HL-60/S4 treated with phorbol 12-myristate 13-acetate at 8.2 ng/mL for 4 days and 3 days (cell line): ENCODE measurements around the gene TUNAR.

Experiments used
- in situ Hi-C: fragments of 300-500 bp; cut with MboI; formaldehyde crosslinking; loops from 2 replicates; pipeline ENCODE4 v1.15.0; 2022; ENCODE audit warnings: low sequenced_read_pairs

The TUNAR gene

GRCh38 chr14:95911456-95911855 lies 34.8 kb downstream of the TUNAR start:
- in situ Hi-C loops: no loop called here

GRCh38 chr14:95915330-95915729 lies 38.7 kb downstream of the TUNAR start:
- in situ Hi-C loops: no loop called here

DNA sequence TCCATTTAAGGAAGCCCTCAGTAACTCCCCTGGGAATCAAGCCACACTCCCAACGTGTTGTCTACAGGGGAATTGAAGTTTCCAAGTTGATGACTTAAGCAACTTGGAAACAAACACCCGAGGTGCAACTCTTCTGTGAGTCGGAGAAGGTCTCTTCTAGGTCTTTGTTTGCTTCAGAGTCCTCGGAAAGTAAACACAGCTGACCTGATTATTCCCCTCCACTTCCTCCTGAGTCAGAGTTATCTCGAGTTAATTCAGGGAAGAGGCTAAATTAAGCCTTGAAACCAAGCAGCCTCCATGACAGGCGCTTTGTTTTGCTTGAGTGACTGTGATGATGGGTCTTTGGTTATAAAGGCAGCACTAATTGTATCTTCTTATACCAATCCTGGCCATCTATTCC lies 41.8 kb downstream of the TUNAR start:
- in situ Hi-C loops: no loop called here

GRCh38 chr14:95920769-95921438 lies 44.3 kb downstream of the TUNAR start:
- in situ Hi-C loops: no loop called here

- in situ Hi-C loops: no loop called here
Measured at GRCh38 chr14:95922080-95922479, 45.4 kb downstream of the TUNAR start.

DNA sequence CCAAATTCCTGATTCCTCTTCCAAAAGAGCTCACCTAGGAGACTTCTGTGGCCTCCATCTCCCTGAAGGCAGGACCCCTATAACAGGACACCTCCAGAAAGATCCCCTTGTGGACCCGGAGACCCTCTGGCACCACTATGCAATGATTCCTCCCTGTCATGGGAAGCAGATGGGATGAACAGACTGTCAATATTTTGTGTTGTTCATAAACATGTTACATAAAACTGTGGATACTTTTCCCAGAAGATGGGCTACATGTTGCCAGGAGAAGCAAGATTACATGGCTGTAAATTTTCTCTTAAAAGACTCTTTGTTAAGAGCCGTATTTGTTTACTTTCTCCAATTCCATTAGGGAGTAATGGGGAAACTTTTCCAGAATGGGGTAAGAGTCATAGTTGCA lies 52.1 kb downstream of the TUNAR start:
- in situ Hi-C loops: no loop called here

DNA sequence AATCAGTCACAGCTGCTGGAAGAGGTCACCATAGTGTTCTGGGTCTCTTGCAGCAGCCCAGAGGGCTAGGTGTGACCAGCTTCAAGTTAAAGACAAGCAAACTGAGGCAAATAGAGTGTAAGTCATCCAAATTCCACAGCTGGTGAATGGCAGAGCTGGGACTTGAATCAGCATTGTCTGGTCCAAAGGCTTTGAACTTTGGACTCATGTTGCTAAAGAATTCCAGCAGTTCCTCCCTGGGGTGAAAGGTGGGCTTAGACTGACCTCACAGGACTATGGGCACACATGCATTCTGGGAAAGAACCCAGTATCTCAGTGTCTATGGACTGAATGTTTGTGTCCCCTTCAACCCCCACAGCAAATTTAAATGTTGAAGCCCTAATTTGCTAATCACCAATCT lies 54.8 kb downstream of the TUNAR start:
- in situ Hi-C loops: no loop called here

GRCh38 chr14:95935228-95935822 lies 58.7 kb downstream of the TUNAR start:
- in situ Hi-C loops: no loop called here

GRCh38 chr14:95936041-95936440 lies 59.4 kb downstream of the TUNAR start:
- in situ Hi-C loops: no loop called here

- in situ Hi-C loops: no loop called here
Measured at GRCh38 chr14:95939335-95939734, 62.7 kb downstream of the TUNAR start.

GRCh38 chr14:95941897-95942296 lies 65.3 kb downstream of the TUNAR start:
- in situ Hi-C loops: no loop called here

DNA sequence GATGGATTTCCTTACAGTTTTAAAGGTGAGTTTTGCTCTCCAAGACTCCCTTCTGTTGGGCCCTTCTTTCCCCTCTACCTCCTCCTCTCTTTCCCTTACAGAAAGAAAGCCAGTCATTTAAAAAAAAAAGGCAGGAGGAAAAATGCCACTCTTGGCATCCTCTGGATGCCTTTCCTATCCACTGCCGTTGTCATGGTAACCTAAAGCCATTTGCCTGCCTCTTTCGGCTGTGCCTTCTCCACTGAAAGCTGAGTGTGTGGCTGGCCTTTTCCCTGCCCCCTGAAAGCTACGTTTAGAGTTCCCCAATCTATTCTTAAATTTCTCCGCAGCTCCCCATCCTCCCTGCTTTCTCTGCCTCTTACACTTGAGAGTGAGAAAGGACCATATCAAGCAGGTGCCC lies 67.1 kb downstream of the TUNAR start:
- in situ Hi-C loops: no loop called here

- in situ Hi-C loops: no loop called here
Measured at GRCh38 chr14:95944462-95944861, 67.8 kb downstream of the TUNAR start.

DNA sequence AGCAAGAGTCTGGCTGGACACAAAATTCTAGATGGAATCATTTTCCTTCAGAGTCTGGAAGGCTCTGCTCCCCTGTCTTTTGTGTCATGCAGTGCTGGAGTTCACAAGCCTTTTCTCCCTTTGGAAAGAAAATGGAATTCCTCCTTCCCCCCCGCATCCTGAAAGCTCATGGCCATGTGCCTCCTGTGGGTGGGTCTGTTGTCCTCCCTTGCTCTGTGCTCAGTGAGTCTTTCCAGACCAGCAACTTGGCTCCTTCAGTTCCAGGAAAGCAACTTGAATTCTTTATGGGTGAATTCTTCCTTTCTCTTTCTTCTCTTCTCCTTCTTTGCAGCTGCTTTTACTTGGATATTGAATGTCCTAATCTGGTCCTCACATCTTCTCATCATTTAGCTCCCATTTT lies 70.2 kb downstream of the TUNAR start:
- in situ Hi-C loops: no loop called here

GRCh38 chr14:95948558-95948981 lies 71.9 kb downstream of the TUNAR start:
- in situ Hi-C loops: no loop called here

DNA sequence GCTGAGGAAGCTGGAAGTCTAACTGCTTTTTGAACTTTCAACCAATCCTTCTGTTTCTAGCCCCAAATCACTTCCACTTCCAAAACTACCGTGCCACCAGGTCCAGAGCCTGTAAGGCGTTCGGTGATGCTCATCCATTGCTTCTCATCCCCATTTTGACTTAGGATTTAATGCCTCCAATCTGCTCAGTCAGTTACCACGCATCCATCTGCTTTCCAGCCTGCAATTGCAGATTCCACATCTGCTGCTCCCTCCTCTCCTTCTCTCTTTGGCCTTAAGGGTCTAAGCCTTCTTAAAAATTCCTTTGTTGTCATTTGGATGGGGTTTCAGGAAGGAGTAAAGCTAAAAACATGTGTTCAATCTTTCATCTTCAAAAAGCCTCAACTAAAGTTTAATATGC lies 74.7 kb downstream of the TUNAR start:
- in situ Hi-C loops: no loop called here

DNA sequence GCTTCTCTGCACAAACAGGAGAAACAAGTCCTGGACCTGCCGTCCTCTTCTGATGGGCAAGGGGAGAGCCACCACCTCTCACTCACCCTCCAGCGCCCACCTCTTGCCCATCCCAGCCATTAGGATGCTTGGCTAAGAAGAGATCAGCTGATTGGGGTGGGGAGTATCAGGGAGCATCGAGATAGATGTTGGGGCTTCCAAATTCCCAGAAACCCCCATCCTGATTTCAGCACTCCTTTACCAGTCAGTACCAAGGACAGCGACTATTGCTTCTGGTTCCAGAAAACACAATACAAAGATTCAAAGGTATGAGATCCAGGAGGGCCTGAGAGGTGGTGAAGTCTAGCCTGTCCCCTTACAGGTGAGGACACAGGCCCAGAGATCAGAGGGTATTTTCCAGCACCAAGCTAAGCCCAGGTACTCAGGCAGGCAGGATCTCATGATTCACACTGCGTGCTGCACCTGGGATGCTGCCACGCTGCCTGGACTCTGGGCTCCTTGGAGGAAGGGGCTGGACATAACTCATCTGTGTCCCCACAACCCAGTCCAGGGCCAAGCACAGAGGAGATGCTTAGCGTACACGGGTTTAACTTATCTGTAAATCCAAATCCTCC lies 76.6 kb downstream of the TUNAR start:
- in situ Hi-C loops: no loop called here

GRCh38 chr14:95956601-95957460 lies 80.2 kb downstream of the TUNAR start:
- in situ Hi-C loops: no loop called here

DNA sequence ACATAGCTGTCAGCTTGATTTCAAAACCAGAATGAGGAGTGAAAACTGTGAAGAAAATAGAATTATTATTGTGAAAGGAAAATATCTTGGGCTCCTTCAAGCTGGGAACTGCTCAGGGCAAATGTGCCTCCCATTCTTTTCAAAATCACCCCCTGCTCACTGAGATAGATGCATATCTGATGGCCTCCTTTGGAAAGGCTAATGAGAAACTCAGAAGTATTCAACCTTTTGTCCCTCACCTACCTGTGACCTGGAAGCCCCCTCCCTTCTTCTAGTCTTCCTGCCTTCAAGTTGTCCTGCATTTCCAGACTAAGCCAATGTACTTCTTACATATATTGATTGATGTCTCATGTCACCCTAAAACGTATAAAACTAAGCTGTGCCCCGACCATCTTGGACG lies 81.5 kb downstream of the TUNAR start:
- in situ Hi-C loops: no loop called here

DNA sequence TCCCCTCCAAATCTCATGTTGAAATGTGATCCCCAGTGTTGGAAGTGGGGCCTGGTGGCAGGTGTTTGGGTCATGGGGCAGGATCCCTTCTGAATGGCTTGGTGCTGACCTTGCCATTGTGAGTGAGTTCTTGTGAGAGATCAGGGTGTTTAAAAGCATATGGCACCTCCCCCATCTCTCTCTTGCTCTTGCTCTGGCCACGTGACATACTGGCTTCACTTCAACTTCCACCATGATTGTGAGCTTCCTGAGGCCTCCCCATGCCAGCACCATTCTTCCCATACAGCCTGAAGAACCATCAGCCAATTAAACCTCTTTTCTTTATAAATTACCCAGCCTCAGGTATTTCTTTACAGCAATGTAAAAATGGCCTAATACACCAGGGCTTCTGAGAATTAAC lies 82.7 kb downstream of the TUNAR start:
- in situ Hi-C loops: no loop called here

GRCh38 chr14:95961481-95961880 lies 84.8 kb downstream of the TUNAR start:
- in situ Hi-C loops: no loop called here

- in situ Hi-C loops: no loop called here
Measured at GRCh38 chr14:95964901-95965300, 88.3 kb downstream of the TUNAR start.
